DOHH2 (cell line): ENCODE results near the gene CKM.

Source experiments
- H3F3A ChIP-seq: fragments of 200-600 bp; sonication (generic), shearing (Covaris generic); 2 replicates; pipeline ENCODE4 v1.6.0; 2016; ENCODE audit warnings: antibody characterized with exemption, mild to moderate bottlenecking; ENCODE audit not compliant: control insufficient read depth, insufficient read depth
- H3K27ac ChIP-seq: fragments of 200-600 bp; sonication (generic); 2 replicates; pipeline ENCODE4 v1.5.1; 2014; ENCODE audit warnings: low read depth, mild to moderate bottlenecking, low read length, moderate library complexity
- H3K27me3 ChIP-seq: fragments of 200-600 bp; sonication (generic); 2 replicates; pipeline ENCODE4 v1.6.1; 2014; ENCODE audit warnings: mild to moderate bottlenecking, low read length, mixed read lengths; ENCODE audit not compliant: control insufficient read depth
- H3K36me3 ChIP-seq: fragments of 200-600 bp; sonication (generic); 2 replicates; pipeline ENCODE4 v1.6.1; 2014; ENCODE audit warnings: mild to moderate bottlenecking, low read length, moderate library complexity, mixed read lengths; ENCODE audit not compliant: control insufficient read depth
- H3K4me1 ChIP-seq: fragments of 200-600 bp; sonication (generic); 2 replicates; pipeline ENCODE4 v1.6.1; 2014; ENCODE audit warnings: mild to moderate bottlenecking, low read length, mixed read lengths; ENCODE audit not compliant: control insufficient read depth
- H3K4me2 ChIP-seq: fragments of 200-600 bp; sonication (generic); 2 replicates; pipeline ENCODE4 v1.6.0; 2014; ENCODE audit warnings: mild to moderate bottlenecking, low read length, moderate library complexity
- H3K4me3 ChIP-seq: fragments of 200-600 bp; sonication (generic); 2 replicates; pipeline ENCODE4 v1.5.1; 2014; ENCODE audit warnings: mild to moderate bottlenecking, low read length, mixed read lengths
- H3K79me2 ChIP-seq: fragments of 200-600 bp; sonication (generic); 2 replicates; pipeline ENCODE4 v1.6.1; 2014; ENCODE audit warnings: mild to moderate bottlenecking, low read length, mixed read lengths; ENCODE audit not compliant: control insufficient read depth
- H3K9me2 ChIP-seq: fragments of 200-600 bp; sonication (generic); replicated peaks from 2 replicates; pipeline ENCODE4 v1.6.1; 2014; ENCODE audit warnings: mild to moderate bottlenecking, low read length, mixed read lengths; ENCODE audit not compliant: control insufficient read depth
- H3K9me3 ChIP-seq: fragments of 200-600 bp; sonication (generic); 2 replicates; pipeline ENCODE4 v1.6.1; 2014; ENCODE audit warnings: antibody characterized with exemption, low read length, mixed read lengths; ENCODE audit not compliant: control insufficient read depth, insufficient read depth
- H4K20me1 ChIP-seq: fragments of 200-600 bp; sonication (generic); 2 replicates; pipeline ENCODE4 v1.6.0; 2014; ENCODE audit warnings: low read depth, mild to moderate bottlenecking, antibody characterized with exemption, low read length, moderate library complexity; ENCODE audit not compliant: control insufficient read depth, insufficient read depth
- CTCF ChIP-seq: fragments of 200-600 bp; sonication (generic); IDR thresholded peaks from one replicate; pipeline ENCODE4 v1.5.1; 2014; ENCODE audit warnings: antibody characterized with exemption, mild to moderate bottlenecking, low read depth, low read length; ENCODE audit not compliant: poor library complexity, severe bottlenecking
- EZH2phosphoT487 ChIP-seq: fragments of 200-600 bp; sonication (generic); IDR thresholded peaks from 2 replicates; pipeline ENCODE4 v1.6.1; 2017; ENCODE audit warnings: borderline replicate concordance, mild to moderate bottlenecking, antibody characterized with exemption, low read length, moderate library complexity, mixed read lengths

The CKM gene

GRCh38 chr19:45361608-45362007 lies 38.9 kb upstream of the CKM start:
- TF ChIP-seq CTCF (no peak), EZH2phosphoT487 (no peak)
- Histone ChIP-seq H3K27ac (no peak overlapping the region), H3K9me2 (no peaks in the 10 kb centered on the region), H3K27me3 (no peaks in the 10 kb centered on the region), H3K4me2 (no peak overlapping the region), H3F3A (no peaks in the 10 kb centered on the region), H3K79me2 (no peaks in the 10 kb centered on the region), H3K9me3 (no peaks in the 10 kb centered on the region), H3K4me3 (no peak overlapping the region), H3K4me1 (no peaks in the 10 kb centered on the region), H3K36me3 (peaks cover 13% of the 10 kb centered on the region), H4K20me1 (no peaks in the 10 kb centered on the region)

GRCh38 chr19:45358213-45358792 lies 35.6 kb upstream of the CKM start:
- no peaks in the 10 kb centered on the region for H3K79me2 ChIP-seq
- peaks cover 19% of the 10 kb centered on the region for H3K36me3 ChIP-seq
- H3K4me3 ChIP-seq: no peak overlapping the region
- H3K9me2 ChIP-seq: no peaks in the 10 kb centered on the region
- no peaks in the 10 kb centered on the region for H3K9me3 ChIP-seq
- no peak overlapping the region for H3K27ac ChIP-seq
- H3K4me2 ChIP-seq: no peak overlapping the region
- H3K4me1 ChIP-seq: no peaks in the 10 kb centered on the region
- no peaks in the 10 kb centered on the region for H4K20me1 ChIP-seq
- TF ChIP-seq CTCF: no peak
- no peaks in the 10 kb centered on the region for H3K27me3 ChIP-seq
- no peaks in the 10 kb centered on the region for H3F3A ChIP-seq

GRCh38 chr19:45357445-45357783 lies 34.7 kb upstream of the CKM start:
- no peaks in the 10 kb centered on the region for H3K9me2 ChIP-seq
- H3K4me3 ChIP-seq: no peak overlapping the region
- H3K4me2 ChIP-seq: no peak overlapping the region
- peaks cover 20% of the 10 kb centered on the region for H3K36me3 ChIP-seq
- no peak for TF ChIP-seq EZH2phosphoT487
- no peak for TF ChIP-seq CTCF
- no peaks in the 10 kb centered on the region for H3K79me2 ChIP-seq
- H3K27ac ChIP-seq: no peak overlapping the region
- H3K4me1 ChIP-seq: no peaks in the 10 kb centered on the region
- H3K27me3 ChIP-seq: no peaks in the 10 kb centered on the region
- no peaks in the 10 kb centered on the region for H3K9me3 ChIP-seq
- H3F3A ChIP-seq: no peaks in the 10 kb centered on the region
- H4K20me1 ChIP-seq: no peaks in the 10 kb centered on the region
